HepG2 (cell line): Measurements from ENCODE around the gene HOXB5. TPM values are rescaled to one million over a fixed set of nuclear protein-coding genes. Genes with fewer than 3 reads are reported as not detected.
A peak's percentile ranks its signal among the peaks of the same experiment; 100 is the strongest.

Source experiments
- CBFB ChIP-seq: sonication (generic); formaldehyde crosslinking; IDR thresholded peaks from 2 replicates; pipeline ENCODE4 v1.4.0; 2020; ENCODE audit warnings: missing genetic modification reagents
- CBX2 ChIP-seq, 2 experiments: fragments of 200-600 bp in 1 of 2; sonication (generic); formaldehyde crosslinking in 1 of 2; IDR thresholded peaks; 2 replicates each; pipeline versions ENCODE4 v1.7.0 to v1.8.1; 2018 to 2022; ENCODE audit warnings: low read depth in 2 of 2, low read length in 1 of 2, mild to moderate bottlenecking in 1 of 2, missing genetic modification reagents in 1 of 2
- ELF1 ChIP-seq: sonication (generic); formaldehyde crosslinking; IDR thresholded peaks from 2 replicates; pipeline ENCODE4 v1.4.0; 2020; ENCODE audit warnings: missing genetic modification reagents
- ERF ChIP-seq: IDR thresholded peaks from 2 replicates; pipeline ENCODE4 v1.6.1; 2018; ENCODE audit warnings: missing biosample characterization, missing genetic modification reagents
- IRF2 ChIP-seq: IDR thresholded peaks from 2 replicates; pipeline ENCODE4 v1.6.1; 2018; ENCODE audit warnings: missing genetic modification reagents, missing compliant biosample characterization
- KDM3A ChIP-seq: IDR thresholded peaks from 2 replicates; pipeline ENCODE4 v1.6.1; 2018; ENCODE audit warnings: low read depth, missing compliant biosample characterization
- LCORL ChIP-seq, 2 experiments: fragments of 450-650 bp in 1 of 2; sonication (generic) in 1 of 2; formaldehyde crosslinking in 1 of 2; IDR thresholded peaks; 2 replicates each; pipeline versions ENCODE4 v1.5.0 to v1.6.1; 2017 to 2020; ENCODE audit warnings: antibody characterized with exemption in 1 of 2, missing genetic modification reagents in 1 of 2
- MTF2 ChIP-seq: sonication (generic); formaldehyde crosslinking; IDR thresholded peaks from 2 replicates; pipeline ENCODE4 v1.5.0; 2020; ENCODE audit warnings: missing genetic modification reagents, borderline replicate concordance
- PHF8 ChIP-seq: sonication (generic); formaldehyde crosslinking; IDR thresholded peaks from 2 replicates; pipeline ENCODE4 v1.5.0; 2020; ENCODE audit warnings: missing genetic modification reagents
- PRMT3 ChIP-seq: sonication (generic); formaldehyde crosslinking; IDR thresholded peaks from 2 replicates; pipeline ENCODE4 v1.8.1; 2022; ENCODE audit warnings: low read depth, mild to moderate bottlenecking, moderate library complexity, missing genetic modification reagents, borderline replicate concordance
- RAD21 ChIP-seq: fragments of 450-650 bp; formaldehyde crosslinking; IDR thresholded peaks from 2 replicates; pipeline ENCODE4 v1.5.0; 2020; ENCODE audit warnings: mild to moderate bottlenecking
- RELA ChIP-seq: sonication (generic); formaldehyde crosslinking; IDR thresholded peaks from 2 replicates; pipeline ENCODE4 v1.4.0; 2020; ENCODE audit warnings: missing genetic modification reagents
- RNF2 ChIP-seq: fragments of 450-650 bp; conservative IDR thresholded peaks from 2 replicates; pipeline ENCODE4 v1.6.1; 2016; ENCODE audit warnings: low read depth
- RXRB ChIP-seq: IDR thresholded peaks from 2 replicates; pipeline ENCODE4 v1.6.1; 2016; ENCODE audit warnings: borderline replicate concordance, missing genetic modification reagents, missing compliant biosample characterization
- STAG1 ChIP-seq: sonication (generic); formaldehyde crosslinking; IDR thresholded peaks from 2 replicates; pipeline ENCODE4 v1.4.0; 2020; ENCODE audit warnings: missing genetic modification reagents
- ZBTB25 ChIP-seq: IDR thresholded peaks from 2 replicates; pipeline ENCODE4 v1.6.1; 2018; ENCODE audit warnings: missing genetic modification reagents
- ZBTB44 ChIP-seq: sonication (generic); formaldehyde crosslinking; IDR thresholded peaks from 2 replicates; pipeline ENCODE4 v1.4.0; 2020; ENCODE audit warnings: missing genetic modification reagents
- ZNF121 ChIP-seq: sonication (generic); formaldehyde crosslinking; IDR thresholded peaks from 2 replicates; pipeline ENCODE4 v1.5.0; 2020; ENCODE audit warnings: mild to moderate bottlenecking, missing genetic modification reagents
- ZNF205 ChIP-seq: IDR thresholded peaks from 2 replicates; pipeline ENCODE4 v1.6.1; 2018; ENCODE audit warnings: missing biosample characterization, missing genetic modification reagents
- polyA plus RNA-seq, 8 experiments: library from polyadenylated mRNA; depleted of rRNA in 3 of 8; stranded (reverse) in 7 of 8; unstranded in 1 of 8; fragments of >200 nt; fragmentation: Illumina TruSeq in 4 of 8; extraction: Trizol in 4 of 8; gene quantifications; 2 replicates each; pipeline versions ENCODE4 v1.2.1 to v1.2.3, GENCODE V29; 2011 to 2016; ENCODE audit warnings: low read depth in 4 of 8, missing spikeins in 1 of 8, mixed read lengths in 1 of 8; ENCODE audit not compliant: insufficient read depth in 1 of 8
- total RNA-seq, 5 experiments: library from RNA; depleted of rRNA; stranded (reverse); fragments of >200 nt; fragmentation: Illumina TruSeq; extraction: Trizol; gene quantifications; 2 replicates each; pipeline ENCODE4 v1.2.3, GENCODE V29; 2016; ENCODE audit warnings: low read depth in 1 of 5
- TF ChIP-seq, protein P1 (sequence below): IDR thresholded peaks from 2 replicates; pipeline ENCODE4 v1.6.1; 2016; ENCODE audit warnings: low read depth
- TF ChIP-seq, protein P2 (sequence below): IDR thresholded peaks from 2 replicates; pipeline ENCODE4 v1.6.1; 2016; ENCODE audit warnings: missing genetic modification reagents, missing compliant biosample characterization
- TF ChIP-seq, protein P3 (sequence below): sonication (generic); formaldehyde crosslinking; IDR thresholded peaks from 2 replicates; pipeline ENCODE4 v1.4.0; 2020; ENCODE audit warnings: missing genetic modification reagents

The HOXB5 gene
- total and polyA plus RNA-seq, 2 of the 13 experiments (the other 11 are each of a cell fraction or from before 2014, with no cell fraction given): not detected

- peak; percentile 54; the same call in 1 of the 2 replicates for TF ChIP-seq ZBTB25 (CRISPR knock-in tag)
- no peak for TF ChIP-seq PRMT3 (CRISPR knock-in tag)
- peak; percentile 65 for TF ChIP-seq ERF (CRISPR knock-in tag)
- TF ChIP-seq STAG1 (CRISPR knock-in tag): peak; percentile 94
- TF ChIP-seq ZBTB44 (CRISPR knock-in tag): no peak
- peak; percentile 100 for TF ChIP-seq MTF2 (CRISPR knock-in tag)
- TF ChIP-seq ZNF205: peak; percentile 62; the same call in 1 of the 2 replicates
- TF ChIP-seq, protein P1, sequence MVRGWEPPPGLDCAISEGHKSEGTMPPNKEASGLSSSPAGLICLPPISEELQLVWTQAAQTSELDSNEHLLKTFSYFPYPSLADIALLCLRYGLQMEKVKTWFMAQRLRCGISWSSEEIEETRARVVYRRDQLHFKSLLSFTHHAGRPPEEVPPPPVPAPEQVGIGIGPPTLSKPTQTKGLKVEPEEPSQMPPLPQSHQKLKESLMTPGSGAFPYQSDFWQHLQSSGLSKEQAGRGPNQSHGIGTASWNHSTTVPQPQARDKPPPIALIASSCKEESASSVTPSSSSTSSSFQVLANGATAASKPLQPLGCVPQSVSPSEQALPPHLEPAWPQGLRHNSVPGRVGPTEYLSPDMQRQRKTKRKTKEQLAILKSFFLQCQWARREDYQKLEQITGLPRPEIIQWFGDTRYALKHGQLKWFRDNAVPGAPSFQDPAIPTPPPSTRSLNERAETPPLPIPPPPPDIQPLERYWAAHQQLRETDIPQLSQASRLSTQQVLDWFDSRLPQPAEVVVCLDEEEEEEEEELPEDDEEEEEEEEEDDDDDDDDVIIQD (CRISPR knock-in tag): 0 out of 2 replicates have a peak, but pooled peaks have one; percentile 15
- no peak for TF ChIP-seq LCORL (IDR thresholded peaks at IDR 0.05)
- TF ChIP-seq LCORL (CRISPR knock-in tag; IDR thresholded peaks at IDR 0.05): 0 out of 2 replicates have a peak, but pooled peaks have one; percentile 18
- TF ChIP-seq, protein P2, sequence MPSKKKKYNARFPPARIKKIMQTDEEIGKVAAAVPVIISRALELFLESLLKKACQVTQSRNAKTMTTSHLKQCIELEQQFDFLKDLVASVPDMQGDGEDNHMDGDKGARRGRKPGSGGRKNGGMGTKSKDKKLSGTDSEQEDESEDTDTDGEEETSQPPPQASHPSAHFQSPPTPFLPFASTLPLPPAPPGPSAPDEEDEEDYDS (CRISPR knock-in tag): peak; percentile 51; the same call in 1 of the 2 replicates
- 0 out of 2 replicates have a peak, but pooled peaks have one; percentile 32 for TF ChIP-seq CBFB (CRISPR knock-in tag)
- TF ChIP-seq KDM3A (CRISPR knock-in tag): peak; percentile 85; the same call in 1 of the 2 replicates
- no peak for TF ChIP-seq CBX2 (IDR thresholded peaks at IDR 0.05; ENCODE audit: low read depth, low read length)
- TF ChIP-seq CBX2 (CRISPR knock-in tag; IDR thresholded peaks at IDR 0.05; ENCODE audit: low read depth): peak; percentile 28; the same call in 1 of the 2 replicates
- TF ChIP-seq RNF2: peak; percentile 67; the same call in 1 of the 2 replicates
- 0 out of 2 replicates have a peak, but pooled peaks have one; percentile 28 for TF ChIP-seq PHF8 (CRISPR knock-in tag)
- TF ChIP-seq, protein P3, sequence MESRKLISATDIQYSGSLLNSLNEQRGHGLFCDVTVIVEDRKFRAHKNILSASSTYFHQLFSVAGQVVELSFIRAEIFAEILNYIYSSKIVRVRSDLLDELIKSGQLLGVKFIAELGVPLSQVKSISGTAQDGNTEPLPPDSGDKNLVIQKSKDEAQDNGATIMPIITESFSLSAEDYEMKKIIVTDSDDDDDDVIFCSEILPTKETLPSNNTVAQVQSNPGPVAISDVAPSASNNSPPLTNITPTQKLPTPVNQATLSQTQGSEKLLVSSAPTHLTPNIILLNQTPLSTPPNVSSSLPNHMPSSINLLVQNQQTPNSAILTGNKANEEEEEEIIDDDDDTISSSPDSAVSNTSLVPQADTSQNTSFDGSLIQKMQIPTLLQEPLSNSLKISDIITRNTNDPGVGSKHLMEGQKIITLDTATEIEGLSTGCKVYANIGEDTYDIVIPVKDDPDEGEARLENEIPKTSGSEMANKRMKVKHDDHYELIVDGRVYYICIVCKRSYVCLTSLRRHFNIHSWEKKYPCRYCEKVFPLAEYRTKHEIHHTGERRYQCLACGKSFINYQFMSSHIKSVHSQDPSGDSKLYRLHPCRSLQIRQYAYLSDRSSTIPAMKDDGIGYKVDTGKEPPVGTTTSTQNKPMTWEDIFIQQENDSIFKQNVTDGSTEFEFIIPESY: 0 out of 2 replicates have a peak, but pooled peaks have one; percentile 37
- 0 out of 2 replicates have a peak, but pooled peaks have one; percentile 45 for TF ChIP-seq ELF1 (CRISPR knock-in tag)
- 0 out of 2 replicates have a peak, but pooled peaks have one; percentile 24 for TF ChIP-seq RXRB
- TF ChIP-seq ZNF121 (CRISPR knock-in tag): no peak
- TF ChIP-seq RAD21 (CRISPR knock-in tag): peak; percentile 97
- peak; percentile 43; the same call in 1 of the 2 replicates for TF ChIP-seq IRF2 (CRISPR knock-in tag)
- TF ChIP-seq RELA: peak; percentile 67; the same call in 1 of the 2 replicates
These were observed 24.8 kb upstream of the HOXB5 start (continued) for GRCh38 chr17:48618256-48618896.
